ENCODE data around the gene COL16A1. TPM values are rescaled to one million over a fixed set of nuclear protein-coding genes. Genes with fewer than 3 reads are reported as not detected.

Gene COL16A1
- polyA plus RNA-seq, 3 donors = 0.13 TPM; not detected in 2

- intact Hi-C loops (cut with micrococcal nuclease) = no loop called here
- TF ChIP-seq CTCF (IDR thresholded peaks at IDR 0.05) = no peak
- Mint-ChIP-seq H3K27me3 (ENCODE audit: low read depth in 3 of 3) (peaks cover 39 to 55% (median 45%) of the 10 kb centered on the region in 3 donors), H3K4me1 (peaks cover 20% of the 10 kb centered on the region), H3K27ac (no peak overlapping the region), H3K4me3 (no peak overlapping the region), H3K36me3 (no peaks in the 10 kb centered on the region), H3K9me3 (peaks cover 0 to 3% (median 0%) of the 10 kb centered on the region in 7 donors)
- H3K27ac ChIP-seq (ENCODE audit: low read depth in 1 of 2, low read length in 2 of 2) = no peak overlapping the region
- H3K4me3 ChIP-seq (replicated peaks in 1 of 3; ENCODE audit: low read depth in 2 of 3, low read length in 3 of 3) = no peak overlapping the region
- peaks cover 3 to 47% of the 10 kb centered on the region in 2 donors for H3K27me3 ChIP-seq (ENCODE audit: control insufficient read depth in 2 of 2, insufficient read depth in 2 of 2, low read length in 2 of 2)
- peaks cover 15 to 20% of the 10 kb centered on the region in 2 donors for H3K4me1 ChIP-seq (ENCODE audit: control insufficient read depth in 1 of 2, insufficient read depth in 2 of 2, low read length in 2 of 2)
- H4K20me1 ChIP-seq (ENCODE audit: insufficient read depth, low read length) = no peaks in the 10 kb centered on the region
- H3K4me2 ChIP-seq (replicated peaks; ENCODE audit: extremely low read depth, low read length, poor library complexity, severe bottlenecking) = no peak overlapping the region
- no peaks in the 10 kb centered on the region for H3K36me3 ChIP-seq (replicated peaks in 1 of 2; ENCODE audit: control insufficient read depth in 1 of 2, insufficient read depth in 2 of 2, low read length in 2 of 2)
- H3K9me3 ChIP-seq (replicated peaks in 1 of 2; ENCODE audit: control insufficient read depth in 1 of 2, insufficient read depth in 1 of 2, low read length in 2 of 2) = no peaks in the 10 kb centered on the region
- no peak overlapping the region for H2AFZ ChIP-seq (ENCODE audit: insufficient read depth, low read depth, low read length, poor library complexity, severe bottlenecking)
- no peaks in the 10 kb centered on the region for H3K79me2 ChIP-seq (ENCODE audit: insufficient read depth, low read length)
- no peak overlapping the region for H3K9ac ChIP-seq (ENCODE audit: insufficient read depth, low read length, poor library complexity, severe bottlenecking)
- WGBS (ENCODE audit: insufficient coverage) = no CpG with 5 or more reads among the region's 4 CpGs
- no peak for DNase-seq
These were observed 8.3 kb upstream of the COL16A1 start for GRCh38 chr1:31712068-31712467.

GRCh38 chr1:31708324-31708723 lies 4.5 kb upstream of the COL16A1 start:
- WGBS (ENCODE audit: insufficient coverage) = 92% methylated on average over 8 of the region's 11 CpGs
- Histone ChIP-seq H4K20me1 (ENCODE audit: insufficient read depth, low read length) (no peaks in the 10 kb centered on the region), H3K9me3 (replicated peaks in 1 of 2; ENCODE audit: control insufficient read depth in 1 of 2, insufficient read depth in 1 of 2, low read length in 2 of 2) (no peaks in the 10 kb centered on the region), H3K9ac (ENCODE audit: insufficient read depth, low read length, poor library complexity, severe bottlenecking) (no peak overlapping the region), H3K36me3 (replicated peaks in 1 of 2; ENCODE audit: control insufficient read depth in 1 of 2, insufficient read depth in 2 of 2, low read length in 2 of 2) (no peaks in the 10 kb centered on the region), H2AFZ (ENCODE audit: insufficient read depth, low read depth, low read length, poor library complexity, severe bottlenecking) (no peak overlapping the region), H3K4me1 (ENCODE audit: control insufficient read depth in 1 of 2, insufficient read depth in 2 of 2, low read length in 2 of 2) (peaks cover 0 to 6% of the 10 kb centered on the region in 2 donors), H3K4me2 (replicated peaks; ENCODE audit: extremely low read depth, low read length, poor library complexity, severe bottlenecking) (no peak overlapping the region), H3K27ac (ENCODE audit: low read depth in 1 of 2, low read length in 2 of 2) (no peak overlapping the region), H3K4me3 (replicated peaks in 1 of 3; ENCODE audit: low read depth in 2 of 3, low read length in 3 of 3) (no peak overlapping the region), H3K79me2 (ENCODE audit: insufficient read depth, low read length) (no peaks in the 10 kb centered on the region), H3K27me3 (ENCODE audit: control insufficient read depth in 2 of 2, insufficient read depth in 2 of 2, low read length in 2 of 2) (peaks cover 9 to 39% of the 10 kb centered on the region in 2 donors)
- DNase-seq = no peak
- H3K27me3 Mint-ChIP-seq (ENCODE audit: low read depth in 3 of 3) = peaks cover 37 to 47% (median 39%) of the 10 kb centered on the region in 3 donors
- no peaks in the 10 kb centered on the region for H3K36me3 Mint-ChIP-seq
- intact Hi-C loops (cut with micrococcal nuclease) = no loop called here
- no peak overlapping the region for H3K4me3 Mint-ChIP-seq
- no peak overlapping the region for H3K27ac Mint-ChIP-seq
- H3K9me3 Mint-ChIP-seq = peaks cover 0 to 3% (median 0%) of the 10 kb centered on the region in 7 donors
- TF ChIP-seq CTCF (IDR thresholded peaks at IDR 0.05) = no peak
- peaks cover 20% of the 10 kb centered on the region for H3K4me1 Mint-ChIP-seq

All from CD14-positive monocyte (primary cell).